Endothelial cell of umbilical vein (primary cell): ENCODE measurements around the gene FBXL2. TPM values are rescaled to one million over a fixed set of nuclear protein-coding genes. Genes with fewer than 3 reads are reported as not detected.

Experiments
- BruUV-seq: library from RNA; stranded (reverse); fragments of 400-500 nt; replicated peaks from 2 replicates; lab custom pipeline; 2021; lab: Mats Ljungman, UMichigan
- CTCF ChIA-PET: fragments of 300-600, 350-600 bp; sonication (Branson Sonifier 250); formaldehyde crosslinking; loops from one replicate; lab custom pipeline; 2021; ENCODE audit warnings: antibody characterized with exemption, inconsistent platforms; lab: Charles Lee
- POLR2A ChIA-PET: fragments of 300-600, 350-600 bp; sonication (Branson Sonifier 250); formaldehyde crosslinking; loops from one replicate; lab custom pipeline; 2021; ENCODE audit warnings: antibody characterized with exemption, inconsistent platforms; lab: Charles Lee
- DNase-seq: peaks from one replicate; pipeline ENCODE4 v3.0.0-alpha.2; 2011; ENCODE audit warnings: low read depth, low spot score
- FAIRE-seq: peaks from 2 replicates; lab custom pipeline; 2011; peaks lifted over from hg19 to GRCh38; lab: Jason Lieb, UNC
- H2AFZ ChIP-seq: 2 replicates; pipeline ENCODE4 v1.6.0; 2012; ENCODE audit warnings: low read depth, low read length, control low read depth, inconsistent platforms
- H3K27ac ChIP-seq: 2 replicates; pipeline ENCODE4 v1.5.1; 2011; ENCODE audit warnings: low read depth, mild to moderate bottlenecking, control low read depth, low read length, moderate library complexity; ENCODE audit not compliant: insufficient read depth
- H3K27me3 ChIP-seq, 2 experiments: 2 replicates each; pipeline versions ENCODE4 v1.6.0 to v1.6.1; 2011; ENCODE audit warnings: low read length in 2 of 2, mixed read lengths in 1 of 2; ENCODE audit not compliant: control insufficient read depth in 2 of 2, insufficient read depth in 2 of 2
- H3K36me3 ChIP-seq, 2 experiments: 2 replicates in 1 of 2; 3 replicates in 1 of 2; pipeline ENCODE4 v1.5.1; 2011; ENCODE audit warnings: low read length in 2 of 2, mild to moderate bottlenecking in 1 of 2, moderate library complexity in 1 of 2; ENCODE audit not compliant: control insufficient read depth in 2 of 2, insufficient read depth in 2 of 2; ENCODE audit errors: extremely low read depth in 1 of 2
- H3K4me1 ChIP-seq: 3 replicates; pipeline ENCODE4 v1.5.1; 2011; ENCODE audit warnings: mild to moderate bottlenecking, low read length; ENCODE audit not compliant: control insufficient read depth, insufficient read depth; ENCODE audit errors: extremely low read depth
- H3K4me2 ChIP-seq: 2 replicates; pipeline ENCODE4 v1.6.1; 2011; ENCODE audit warnings: low read length, control low read depth, mixed read lengths; ENCODE audit not compliant: insufficient read depth
- H3K4me3 ChIP-seq, 3 experiments: fragments of 200-600 bp in 1 of 3; sonication (generic), shearing (Covaris generic) in 1 of 3; replicated peaks in 1 of 3; 2 replicates each; pipeline ENCODE4 v1.5.1; 2011 to 2016; ENCODE audit warnings: control low read depth in 3 of 3, low read length in 3 of 3, mild to moderate bottlenecking in 2 of 3, inconsistent platforms in 1 of 3, low read depth in 1 of 3, moderate library complexity in 1 of 3; ENCODE audit not compliant: insufficient read depth in 1 of 3
- H3K79me2 ChIP-seq: 2 replicates; pipeline ENCODE4 v1.6.0; 2012; ENCODE audit warnings: low read length, inconsistent platforms; ENCODE audit not compliant: control insufficient read depth, insufficient read depth
- H3K9ac ChIP-seq: replicated peaks from 2 replicates; pipeline ENCODE3; 2011; ENCODE audit warnings: low read length, control low read depth; ENCODE audit not compliant: insufficient read depth; ENCODE audit errors: extremely low read depth
- H3K9me1 ChIP-seq: replicated peaks from 3 replicates; pipeline ENCODE4 v1.6.0; 2011; ENCODE audit warnings: mild to moderate bottlenecking, low read length; ENCODE audit not compliant: control insufficient read depth, insufficient read depth; ENCODE audit errors: extremely low read depth
- H3K9me3 ChIP-seq: replicated peaks from 2 replicates; pipeline ENCODE4 v1.5.1; 2012; ENCODE audit warnings: low read length, inconsistent platforms; ENCODE audit not compliant: control insufficient read depth, insufficient read depth
- H4K20me1 ChIP-seq: replicated peaks from 2 replicates; pipeline ENCODE3; 2011; ENCODE audit warnings: mild to moderate bottlenecking, low read length; ENCODE audit not compliant: control insufficient read depth, insufficient read depth; ENCODE audit errors: extremely low read depth
- CTCF ChIP-seq, 2 donors: IDR thresholded peaks; 1 replicate in 1 of 2; 2 replicates in 1 of 2; pipeline ENCODE4 v1.5.1; 2011; ENCODE audit warnings: low read length in 2 of 2, mild to moderate bottlenecking in 2 of 2, moderate library complexity in 2 of 2, control low read depth in 1 of 2, inconsistent platforms in 1 of 2, low read depth in 1 of 2; ENCODE audit not compliant: insufficient read depth in 1 of 2; ENCODE audit errors: extremely low read depth in 1 of 2
- EZH2 ChIP-seq: IDR thresholded peaks from 2 replicates; pipeline ENCODE4 v1.6.1; 2012; ENCODE audit warnings: borderline replicate concordance, low read depth, mild to moderate bottlenecking, moderate library complexity, low read length, inconsistent platforms; ENCODE audit not compliant: severe bottlenecking
- FOS ChIP-seq: IDR thresholded peaks from 2 replicates; pipeline ENCODE4 v1.6.1; 2011; ENCODE audit warnings: mild to moderate bottlenecking, low read length, moderate library complexity, borderline replicate concordance; ENCODE audit not compliant: insufficient read depth
- GATA2 ChIP-seq: IDR thresholded peaks from 2 replicates; pipeline ENCODE4 v1.7.0; 2011; ENCODE audit warnings: low read depth, mild to moderate bottlenecking, moderate library complexity, mixed read lengths, low read length; ENCODE audit not compliant: insufficient read length, insufficient read depth
- JUN ChIP-seq: IDR thresholded peaks from 2 replicates; pipeline ENCODE4 v1.6.1; 2011; ENCODE audit warnings: borderline replicate concordance, low read depth; ENCODE audit not compliant: insufficient read length, insufficient read depth
- MAX ChIP-seq: IDR thresholded peaks from 2 replicates; pipeline ENCODE4 v1.6.1; 2011; ENCODE audit not compliant: insufficient read depth, insufficient read length
- MYC ChIP-seq: IDR thresholded peaks from one replicate; pipeline ENCODE4 v1.6.1; 2011; ENCODE audit warnings: mild to moderate bottlenecking, low read depth, low read length
- POLR2A ChIP-seq: IDR thresholded peaks from 2 replicates; pipeline ENCODE4 v1.6.1; 2012; ENCODE audit warnings: low read depth, mild to moderate bottlenecking, control low read depth, low read length
- POLR2AphosphoS5 ChIP-seq: IDR thresholded peaks from 2 replicates; pipeline ENCODE4 v1.6.1; 2012; ENCODE audit warnings: low read depth, mild to moderate bottlenecking, control low read depth, low read length, moderate library complexity; ENCODE audit not compliant: insufficient read depth
- dilution Hi-C: fragments of 300-500 bp; cut with MboI; formaldehyde crosslinking; loops from one replicate; pipeline ENCODE4 v1.15.0; 2019; ENCODE audit warnings: low sequenced_read_pairs; ENCODE audit not compliant: extremely low pct_ligation_motif_present
- intact Hi-C: fragments of 100-400 bp; cut with micrococcal nuclease; formaldehyde crosslinking; loops from one replicate; pipeline ENCODE4 v1.10.0; 2022
- polyA plus RNA-seq, 4 experiments: library from polyadenylated mRNA; depleted of rRNA in 3 of 4; stranded (reverse) in 3 of 4; unstranded in 1 of 4; fragments of >200 nt; gene quantifications; 2 replicates each; pipeline versions ENCODE4 v1.2.1 to v1.2.3, GENCODE V29; 2011 to 2012; ENCODE audit warnings: missing spikeins in 1 of 4
- total RNA-seq: library from RNA; stranded (reverse); gene quantifications from 2 replicates; pipeline ENCODE4 v1.2.3, GENCODE V29; 2021

Gene FBXL2
- total and polyA plus RNA-seq, 2 donors (not counting 3 experiments of a cell fraction or from before 2014, with no cell fraction given), result 21.7 to 44.7 TPM

- Histone ChIP-seq H3K9me1 (no peaks in the 10 kb centered on the region), H3K36me3 (no peaks in the 10 kb centered on the region), H3K79me2 (peaks cover 7% of the 10 kb centered on the region), H3K27ac (peak overlapping the region; percentile 18), H3K9me3 (no peaks in the 10 kb centered on the region), H3K4me1 (peaks cover 52% of the 10 kb centered on the region), H2AFZ (no peak overlapping the region), H3K9ac (no peak overlapping the region), H3K4me2 (peak overlapping the region; percentile 38), H4K20me1 (no peaks in the 10 kb centered on the region), H3K27me3 (no peaks in the 10 kb centered on the region), H3K4me3 (no peak overlapping the region)
- ChIA-PET CTCF (interaction anchor here (1.1 to 2.3 kb wide), 4 partner anchors 12 to 181 kb away, joined by 3 to 19 read pairs (median 8); no protein-coding TSS in a partner anchor), POLR2A (no interaction called here)
- dilution Hi-C loops (no loop called here), intact Hi-C loops (no loop called here)
- TF ChIP-seq EZH2 (no peak), GATA2 (no peak), CTCF (IDR thresholded peaks at IDR 0.05; ENCODE audit: extremely low read depth in 1 of 2, insufficient read depth in 1 of 2, low read depth in 1 of 2, low read length in 2 of 2) (no peak), FOS (no peak), JUN (no peak), POLR2AphosphoS5 (no peak), MAX (no peak), POLR2A (no peak), MYC (no peak)
- BruUV-seq, result no TSS peak
- FAIRE-seq (no peak), DNase-seq (peak; percentile 84)
These were observed 35.1 kb downstream of the FBXL2 start for GRCh38 chr3:33312361-33312760.
